Nephron progenitor cell (in vitro differentiated cells): ENCODE data around the gene ZSCAN9.
A peak's percentile ranks its signal among the peaks of the same experiment; 100 is the strongest.

ENCODE experiments used
- DNase-seq: peaks from one replicate; pipeline ENCODE4 v3.0.0; 2021
- H3K27ac Mint-ChIP-seq: 2 replicates; pipeline ENCODE4 v1.8.0; 2021; ENCODE audit warnings: mild to moderate bottlenecking, moderate library complexity, mixed read lengths
- H3K27me3 Mint-ChIP-seq: 2 replicates; pipeline ENCODE4 v1.8.0; 2021; ENCODE audit warnings: mild to moderate bottlenecking, low read depth, mixed read lengths; ENCODE audit not compliant: poor library complexity
- H3K36me3 Mint-ChIP-seq: 2 replicates; pipeline ENCODE4 v1.8.0; 2021; ENCODE audit warnings: low read depth, mixed read lengths
- H3K4me1 Mint-ChIP-seq: 2 replicates; pipeline ENCODE4 v1.8.0; 2021; ENCODE audit warnings: mixed read lengths
- H3K4me3 Mint-ChIP-seq: 2 replicates; pipeline ENCODE4 v1.8.0; 2021; ENCODE audit warnings: mild to moderate bottlenecking, moderate library complexity, mixed read lengths
- H3K9me3 Mint-ChIP-seq: 2 replicates; pipeline ENCODE4 v1.8.0; 2021; ENCODE audit warnings: mild to moderate bottlenecking, moderate library complexity, mixed read lengths
- TF ChIP-seq, protein P1 (sequence below): fragments of 200-600 bp; sonication (generic); IDR thresholded peaks from 2 replicates; pipeline ENCODE4 v1.5.0; 2021; ENCODE audit warnings: antibody characterized with exemption

Gene ZSCAN9

DNA sequence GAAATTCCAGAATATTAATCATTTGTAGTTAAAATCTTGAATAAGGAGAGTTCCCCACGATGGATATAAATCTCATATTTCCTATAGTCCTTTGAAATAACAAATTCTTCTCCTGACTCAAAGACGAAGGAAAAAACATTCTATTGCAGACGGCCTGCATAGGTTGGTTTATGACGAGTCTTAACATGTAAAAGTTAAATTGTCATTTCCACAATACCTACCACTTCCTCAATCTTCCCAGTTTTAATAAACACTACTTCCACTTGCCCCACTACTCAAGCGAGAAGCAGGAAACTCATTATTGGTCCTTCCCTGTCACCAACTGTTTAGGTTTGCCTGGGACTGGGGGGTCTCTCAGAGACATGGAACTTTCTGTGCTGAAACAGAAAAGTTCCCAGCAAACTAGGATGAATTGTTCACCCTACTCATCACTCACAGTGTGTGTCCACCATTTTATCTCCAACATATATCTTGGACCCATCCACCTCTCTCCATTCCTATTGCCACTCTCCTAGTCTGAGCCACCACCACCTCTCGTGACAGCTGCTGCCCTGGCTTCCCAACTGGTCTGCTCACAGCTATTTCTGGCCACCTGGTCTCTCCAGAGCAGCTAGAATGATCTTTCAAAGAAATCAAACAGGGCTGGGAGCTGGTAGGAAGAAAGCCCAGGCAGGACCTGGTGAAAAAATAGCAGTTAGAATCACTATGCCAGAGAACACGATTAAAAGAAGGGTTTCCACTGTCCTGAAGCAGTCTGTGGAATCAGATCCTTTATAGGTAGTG, 15.1 kb upstream of the ZSCAN9 start:
- no peak for DNase-seq
- H3K27me3 Mint-ChIP-seq: peaks cover 100% of the 10 kb centered on the region
- H3K27ac Mint-ChIP-seq: no peak overlapping the region
- H3K9me3 Mint-ChIP-seq: peaks cover 34% of the 10 kb centered on the region
- peaks cover 29% of the 10 kb centered on the region for H3K4me1 Mint-ChIP-seq
- TF ChIP-seq, protein P1, sequence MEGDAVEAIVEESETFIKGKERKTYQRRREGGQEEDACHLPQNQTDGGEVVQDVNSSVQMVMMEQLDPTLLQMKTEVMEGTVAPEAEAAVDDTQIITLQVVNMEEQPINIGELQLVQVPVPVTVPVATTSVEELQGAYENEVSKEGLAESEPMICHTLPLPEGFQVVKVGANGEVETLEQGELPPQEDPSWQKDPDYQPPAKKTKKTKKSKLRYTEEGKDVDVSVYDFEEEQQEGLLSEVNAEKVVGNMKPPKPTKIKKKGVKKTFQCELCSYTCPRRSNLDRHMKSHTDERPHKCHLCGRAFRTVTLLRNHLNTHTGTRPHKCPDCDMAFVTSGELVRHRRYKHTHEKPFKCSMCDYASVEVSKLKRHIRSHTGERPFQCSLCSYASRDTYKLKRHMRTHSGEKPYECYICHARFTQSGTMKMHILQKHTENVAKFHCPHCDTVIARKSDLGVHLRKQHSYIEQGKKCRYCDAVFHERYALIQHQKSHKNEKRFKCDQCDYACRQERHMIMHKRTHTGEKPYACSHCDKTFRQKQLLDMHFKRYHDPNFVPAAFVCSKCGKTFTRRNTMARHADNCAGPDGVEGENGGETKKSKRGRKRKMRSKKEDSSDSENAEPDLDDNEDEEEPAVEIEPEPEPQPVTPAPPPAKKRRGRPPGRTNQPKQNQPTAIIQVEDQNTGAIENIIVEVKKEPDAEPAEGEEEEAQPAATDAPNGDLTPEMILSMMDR: no peak
- no peaks in the 10 kb centered on the region for H3K36me3 Mint-ChIP-seq
- H3K4me3 Mint-ChIP-seq: no peak overlapping the region

DNA sequence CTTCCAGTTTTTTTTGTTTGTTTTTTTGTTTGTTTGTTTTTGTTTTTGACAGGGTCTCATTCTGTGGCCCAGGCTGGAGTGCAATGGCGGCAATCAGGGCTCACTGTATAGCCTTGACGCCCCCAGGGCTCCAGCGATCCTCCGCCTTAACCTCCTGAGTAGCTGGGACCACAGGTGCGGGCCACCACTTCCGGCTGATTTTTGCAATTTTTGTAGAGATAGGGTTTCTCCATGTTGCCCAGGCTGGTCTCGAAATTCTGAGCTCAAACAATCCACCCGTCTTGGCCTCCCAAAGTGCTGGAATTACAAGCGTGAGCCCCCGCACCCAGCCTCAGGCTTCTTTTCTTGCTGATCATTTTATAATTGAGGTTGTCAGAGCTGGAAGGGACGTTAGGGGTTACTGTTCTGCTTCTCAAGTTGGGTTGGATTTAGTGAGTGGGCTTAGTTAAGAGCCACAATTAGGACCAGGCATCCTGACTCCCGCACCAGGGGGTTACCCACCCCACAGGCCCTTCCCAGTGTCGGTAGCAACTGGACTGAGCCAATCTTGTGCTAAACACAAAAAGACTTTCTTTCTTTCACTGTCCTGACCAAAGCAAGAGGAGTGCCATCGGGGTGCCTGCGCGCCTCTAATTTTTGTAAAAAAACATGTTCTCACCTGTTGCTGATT, 13.1 kb upstream of the ZSCAN9 start:
- TF ChIP-seq, protein P1: no peak
- Mint-ChIP-seq H3K36me3 (no peaks in the 10 kb centered on the region), H3K4me3 (peak overlapping the region; percentile 82)

DNA sequence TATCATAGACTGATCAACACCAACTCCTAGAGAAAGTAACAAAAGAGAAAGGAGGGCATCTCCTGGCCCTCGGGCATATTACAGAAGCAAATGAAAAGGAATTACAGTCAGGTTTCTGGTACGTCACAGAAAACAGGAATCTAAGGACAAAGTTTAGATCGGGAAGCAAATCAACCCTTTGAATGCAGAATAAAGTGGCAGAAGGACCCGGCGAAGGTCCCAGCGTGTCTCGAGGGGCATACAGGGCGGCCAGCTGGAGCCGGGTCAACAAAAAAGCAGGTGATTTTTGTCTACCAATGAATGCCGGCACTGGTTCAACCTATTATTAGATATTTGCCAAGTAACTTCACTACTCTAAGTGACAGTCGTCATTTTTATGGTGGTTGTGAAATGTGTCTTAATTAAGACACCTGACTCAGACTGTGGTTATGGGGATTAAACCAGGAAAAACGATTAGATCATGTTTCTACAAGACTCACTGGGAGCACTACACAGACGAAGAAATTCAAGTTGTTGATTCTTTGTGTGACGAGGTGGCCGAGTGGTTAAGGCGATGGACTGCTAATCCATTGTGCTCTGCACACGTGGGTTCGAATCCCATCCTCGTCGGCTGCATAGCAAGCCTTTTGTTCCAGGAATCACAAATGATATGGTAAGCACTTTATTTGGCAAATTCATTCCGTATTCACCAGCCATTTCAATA, 12.4 kb upstream of the ZSCAN9 start:
- H3K36me3 Mint-ChIP-seq: no peaks in the 10 kb centered on the region
- peaks cover 20% of the 10 kb centered on the region for H3K9me3 Mint-ChIP-seq
- peak; percentile 68 for DNase-seq
- TF ChIP-seq, protein P1: no peak
- H3K4me1 Mint-ChIP-seq: peaks cover 23% of the 10 kb centered on the region
- H3K27me3 Mint-ChIP-seq: peaks cover 100% of the 10 kb centered on the region
- no peak overlapping the region for H3K27ac Mint-ChIP-seq
- peak overlapping the region; percentile 82 for H3K4me3 Mint-ChIP-seq

More for the DNA sequence above, 13.1 kb upstream of the ZSCAN9 start:
- Mint-ChIP-seq H3K9me3 (peaks cover 20% of the 10 kb centered on the region), H3K4me1 (peaks cover 29% of the 10 kb centered on the region), H3K27me3 (peaks cover 100% of the 10 kb centered on the region), H3K27ac (no peak overlapping the region)
- no peak for DNase-seq

DNA sequence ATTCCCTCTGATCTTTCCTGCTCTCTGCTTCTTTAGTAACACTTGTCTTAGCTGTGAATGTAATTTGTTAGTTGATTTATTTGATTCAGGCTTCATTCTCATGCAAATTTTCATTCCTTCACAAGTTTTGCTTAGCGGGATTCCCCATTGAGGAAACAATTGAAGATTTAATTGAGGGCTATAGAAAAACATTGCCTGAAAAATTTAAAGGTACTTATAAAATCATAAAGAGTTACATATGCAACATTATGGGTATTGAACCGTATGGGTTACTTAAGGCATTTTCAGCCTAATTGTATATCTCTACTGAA, 11.9 kb upstream of the ZSCAN9 start:
- peak overlapping the region; percentile 82 for H3K4me3 Mint-ChIP-seq
- H3K27me3 Mint-ChIP-seq: peaks cover 100% of the 10 kb centered on the region
- peaks cover 24% of the 10 kb centered on the region for H3K9me3 Mint-ChIP-seq
- no peak for DNase-seq
- H3K4me1 Mint-ChIP-seq: peaks cover 18% of the 10 kb centered on the region
- H3K36me3 Mint-ChIP-seq: no peaks in the 10 kb centered on the region
- TF ChIP-seq, protein P1: no peak
- H3K27ac Mint-ChIP-seq: no peak overlapping the region

DNA sequence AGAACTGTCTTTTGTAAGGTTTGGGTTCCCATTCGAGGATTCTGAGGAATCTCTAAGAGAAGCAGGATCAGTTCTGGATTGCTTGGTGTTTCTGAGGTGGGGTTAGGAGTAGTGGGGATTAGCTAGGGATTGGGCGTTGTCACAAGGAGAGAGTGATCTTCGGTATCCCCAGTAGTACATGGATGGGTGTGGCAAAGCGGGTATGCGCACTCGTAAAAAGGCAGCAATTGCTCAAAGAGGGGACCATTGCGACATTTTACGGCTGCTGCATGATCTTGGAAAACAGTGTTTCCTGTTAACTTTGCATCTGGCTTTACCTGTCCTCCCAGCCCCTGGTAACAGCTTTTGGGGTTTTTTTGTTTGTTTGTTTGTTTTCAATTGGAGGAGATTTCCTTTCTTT, 9.7 kb upstream of the ZSCAN9 start:
- DNase-seq: no peak
- Mint-ChIP-seq H3K4me3 (no peak overlapping the region), H3K27ac (no peak overlapping the region), H3K9me3 (peaks cover 25% of the 10 kb centered on the region), H3K4me1 (peaks cover 12% of the 10 kb centered on the region), H3K27me3 (peaks cover 97% of the 10 kb centered on the region), H3K36me3 (no peaks in the 10 kb centered on the region)
- TF ChIP-seq, protein P1: no peak
